PC-9 (cell line): Measurements from ENCODE around the gene ZNF860. TPM values are rescaled to one million over a fixed set of nuclear protein-coding genes. Genes with fewer than 3 reads are reported as not detected.

Experiments used
- BruUV-seq: library from RNA; stranded (reverse); fragments of 400-500 nt; replicated peaks from 2 replicates; lab custom pipeline; 2021; lab: Mats Ljungman, UMichigan
- CTCF ChIA-PET: fragments of 300-600 bp; sonication (Branson Sonifier 250); formaldehyde crosslinking; loops from one replicate; lab custom pipeline; 2022; ENCODE audit warnings: antibody characterized with exemption; lab: Charles Lee
- POLR2A ChIA-PET: fragments of 300-600 bp; sonication (Branson Sonifier 250); formaldehyde crosslinking; loops from one replicate; lab custom pipeline; 2022; ENCODE audit warnings: antibody characterized with exemption; ENCODE audit not compliant: unreplicated experiment; lab: Charles Lee
- DNase-seq, 2 experiments: peaks; one replicate each; pipeline versions ENCODE4 v3.0.0 to v3.0.0-alpha.2; 2015 to 2022; ENCODE audit warnings: mixed read lengths in 1 of 2
- H2AFZ ChIP-seq: fragments of 200-600 bp; sonication (generic); 2 replicates; pipeline ENCODE4 v1.8.1; 2017; ENCODE audit warnings: antibody characterized with exemption
- H3F3A ChIP-seq: fragments of 200-600 bp; sonication (generic); 2 replicates; pipeline ENCODE4 v1.8.1; 2017; ENCODE audit warnings: antibody characterized with exemption, mild to moderate bottlenecking, low read depth; ENCODE audit not compliant: insufficient read depth
- H3K27ac ChIP-seq: fragments of 200-600 bp; sonication (generic); 2 replicates; pipeline ENCODE4 v1.6.1; 2016; ENCODE audit warnings: mixed run types
- H3K27me3 ChIP-seq: fragments of 200-600 bp; sonication (generic); 2 replicates; pipeline ENCODE4 v1.6.1; 2016; ENCODE audit warnings: low read depth, mixed run types; ENCODE audit not compliant: insufficient read depth
- H3K36me3 ChIP-seq: fragments of 200-600 bp; sonication (generic); 2 replicates; pipeline ENCODE4 v1.6.1; 2016; ENCODE audit warnings: low read depth, mixed run types
- H3K4me1 ChIP-seq: fragments of 200-600 bp; sonication (generic); replicated peaks from 2 replicates; pipeline ENCODE4 v1.6.1; 2016; ENCODE audit warnings: mixed run types; ENCODE audit not compliant: insufficient read depth
- H3K4me2 ChIP-seq: fragments of 200-600 bp; sonication (generic); 2 replicates; pipeline ENCODE4 v1.6.1; 2017; ENCODE audit warnings: mixed run types
- H3K4me3 ChIP-seq: fragments of 200-600 bp; sonication (generic); 2 replicates; pipeline ENCODE4 v1.6.1; 2016; ENCODE audit warnings: mixed run types
- H3K79me2 ChIP-seq: fragments of 200-600 bp; sonication (generic); 2 replicates; pipeline ENCODE4 v1.6.1; 2017; ENCODE audit warnings: low read depth, mixed run types
- H3K9me2 ChIP-seq: fragments of 200-600 bp; sonication (generic); 2 replicates; pipeline ENCODE4 v1.8.1; 2017; ENCODE audit warnings: mild to moderate bottlenecking; ENCODE audit not compliant: insufficient read depth
- H3K9me3 ChIP-seq: fragments of 200-600 bp; sonication (generic); 2 replicates; pipeline ENCODE4 v1.8.1; 2016; ENCODE audit warnings: low read depth; ENCODE audit not compliant: insufficient read depth
- H4K20me1 ChIP-seq: fragments of 200-600 bp; sonication (generic); 2 replicates; pipeline ENCODE4 v1.8.1; 2017; ENCODE audit not compliant: insufficient read depth
- EZH2 ChIP-seq: fragments of 200-600 bp; sonication (generic); IDR thresholded peaks from 2 replicates; pipeline ENCODE4 v1.8.0; 2017; ENCODE audit warnings: antibody characterized with exemption, low read depth
- intact Hi-C: fragments of 100-400 bp; cut with micrococcal nuclease; formaldehyde crosslinking; loops from one replicate; pipeline ENCODE4 v1.10.0; 2022; ENCODE audit not compliant: unreplicated experiment
- total RNA-seq: library from RNA; stranded (reverse); gene quantifications from 2 replicates; pipeline ENCODE4 v1.2.3, GENCODE V29; 2021
- TF ChIP-seq, protein P1 (sequence below): fragments of 200-600 bp; sonication (generic); conservative IDR thresholded peaks from 2 replicates; pipeline ENCODE4 v1.6.1; 2017; ENCODE audit warnings: mixed run types, antibody characterized with exemption, mild to moderate bottlenecking, moderate library complexity

Gene ZNF860
- total RNA-seq, 1 experiment from 2014 or later: 5.3 TPM

DNA sequence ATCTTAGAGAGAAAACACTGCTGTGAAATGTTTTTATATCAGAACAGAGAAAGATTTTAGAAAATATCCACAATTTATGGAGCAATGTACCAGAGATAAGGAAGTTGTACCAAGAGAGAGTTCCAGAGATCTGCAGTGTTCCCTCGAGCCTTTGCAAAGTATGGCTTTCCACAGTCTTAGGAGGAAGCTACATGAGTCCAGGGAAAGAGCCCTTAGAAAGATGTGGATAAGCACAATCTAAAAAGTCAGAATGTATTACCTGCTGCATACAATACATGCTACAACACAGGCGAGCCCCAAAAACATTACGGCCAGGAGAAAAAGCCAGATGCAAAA, 56.4 kb downstream of the ZNF860 start:
- no peaks in the 10 kb centered on the region for H3K79me2 ChIP-seq
- 0 out of 2 replicates have a peak, but pooled peaks cover 5% of the 10 kb centered on the region for H3F3A ChIP-seq
- H3K4me3 ChIP-seq: no peak overlapping the region
- peak overlapping the region; percentile 49 for H3K4me2 ChIP-seq
- TF ChIP-seq, protein P1, sequence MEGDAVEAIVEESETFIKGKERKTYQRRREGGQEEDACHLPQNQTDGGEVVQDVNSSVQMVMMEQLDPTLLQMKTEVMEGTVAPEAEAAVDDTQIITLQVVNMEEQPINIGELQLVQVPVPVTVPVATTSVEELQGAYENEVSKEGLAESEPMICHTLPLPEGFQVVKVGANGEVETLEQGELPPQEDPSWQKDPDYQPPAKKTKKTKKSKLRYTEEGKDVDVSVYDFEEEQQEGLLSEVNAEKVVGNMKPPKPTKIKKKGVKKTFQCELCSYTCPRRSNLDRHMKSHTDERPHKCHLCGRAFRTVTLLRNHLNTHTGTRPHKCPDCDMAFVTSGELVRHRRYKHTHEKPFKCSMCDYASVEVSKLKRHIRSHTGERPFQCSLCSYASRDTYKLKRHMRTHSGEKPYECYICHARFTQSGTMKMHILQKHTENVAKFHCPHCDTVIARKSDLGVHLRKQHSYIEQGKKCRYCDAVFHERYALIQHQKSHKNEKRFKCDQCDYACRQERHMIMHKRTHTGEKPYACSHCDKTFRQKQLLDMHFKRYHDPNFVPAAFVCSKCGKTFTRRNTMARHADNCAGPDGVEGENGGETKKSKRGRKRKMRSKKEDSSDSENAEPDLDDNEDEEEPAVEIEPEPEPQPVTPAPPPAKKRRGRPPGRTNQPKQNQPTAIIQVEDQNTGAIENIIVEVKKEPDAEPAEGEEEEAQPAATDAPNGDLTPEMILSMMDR: no peak
- TF ChIP-seq EZH2: no peak
- no TSS peak for BruUV-seq
- H3K27ac ChIP-seq: no peak overlapping the region
- H2AFZ ChIP-seq: no peak overlapping the region; the same call in 1 of the 2 replicates
- H3K4me1 ChIP-seq: peaks cover 15% of the 10 kb centered on the region
- no peaks in the 10 kb centered on the region for H3K36me3 ChIP-seq
- no peaks in the 10 kb centered on the region for H3K9me2 ChIP-seq
- DNase-seq: no peak
- POLR2A ChIA-PET: no interaction called here
- no peaks in the 10 kb centered on the region for H3K9me3 ChIP-seq
- no peaks in the 10 kb centered on the region for H4K20me1 ChIP-seq
- intact Hi-C loops: no loop called here
- no peaks in the 10 kb centered on the region for H3K27me3 ChIP-seq
- CTCF ChIA-PET: no interaction called here

DNA sequence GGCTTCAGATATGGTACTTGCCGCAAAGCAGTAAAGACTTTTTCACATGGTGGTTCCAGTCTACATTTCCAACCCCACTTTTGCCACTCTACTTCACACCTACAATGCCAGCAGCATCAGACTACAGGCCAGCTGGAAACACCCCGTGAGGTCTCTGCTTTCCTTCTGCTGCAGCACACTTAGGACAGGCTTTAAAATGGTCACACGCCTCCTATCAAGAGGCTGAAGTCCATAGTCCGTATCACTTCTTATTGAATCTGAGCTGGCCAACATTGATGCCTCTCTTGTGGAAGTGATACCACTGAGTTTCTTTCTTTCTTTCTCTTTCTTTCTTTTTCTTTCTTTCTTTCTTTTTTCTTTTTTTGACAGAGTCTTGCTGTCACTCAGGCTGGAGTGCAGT, 59.8 kb downstream of the ZNF860 start:
- Histone ChIP-seq H3K4me2 (no peak overlapping the region), H2AFZ (no peak overlapping the region), H3K27ac (no peak overlapping the region), H3K79me2 (no peaks in the 10 kb centered on the region), H3K4me1 (peaks cover 36% of the 10 kb centered on the region), H3F3A (peaks cover 25% of the 10 kb centered on the region), H3K4me3 (no peak overlapping the region), H3K9me3 (0 out of 2 replicates have a peak, but pooled peaks cover 5% of the 10 kb centered on the region), H4K20me1 (no peaks in the 10 kb centered on the region), H3K9me2 (no peaks in the 10 kb centered on the region), H3K27me3 (no peaks in the 10 kb centered on the region), H3K36me3 (no peaks in the 10 kb centered on the region)
- no peak for DNase-seq
- CTCF ChIA-PET: no interaction called here
- POLR2A ChIA-PET: no interaction called here
- no peak for TF ChIP-seq EZH2
- TF ChIP-seq, protein P1: no peak
- intact Hi-C loops: no loop called here
- no TSS peak for BruUV-seq

Other genes with a start within 250 kb of the ZNF860 start
- 42.0 and 56.9 TPM in 2 replicates for gene OSBPL10, start 488 bp upstream of the ZNF860 start, total RNA-seq
- 10.3 and 11.2 TPM in 2 replicates for gene GPD1L, start 124.9 kb downstream of the ZNF860 start, total RNA-seq